GM12874 (cell line): ENCODE data around the gene OR1M1.

Source experiments
- CTCF ChIP-seq: IDR thresholded peaks from 2 replicates; pipeline ENCODE4 v1.5.1; 2011; ENCODE audit warnings: low read depth, mild to moderate bottlenecking, control low read depth, low read length, moderate library complexity; ENCODE audit not compliant: insufficient read depth

The OR1M1 gene

GRCh38 chr19:9061879-9062278, 25.0 kb upstream of the OR1M1 start:
- TF ChIP-seq CTCF: no peak

- TF ChIP-seq CTCF: no peak
These were observed 21.3 kb upstream of the OR1M1 start for GRCh38 chr19:9065457-9066014.

GRCh38 chr19:9070066-9070465, 16.8 kb upstream of the OR1M1 start:
- TF ChIP-seq CTCF: no peak

- no peak for TF ChIP-seq CTCF
These were observed 13.1 kb upstream of the OR1M1 start for GRCh38 chr19:9073806-9074205.

GRCh38 chr19:9075064-9075949, 11.6 kb upstream of the OR1M1 start:
- no peak for TF ChIP-seq CTCF

GRCh38 chr19:9076901-9077300, 10.0 kb upstream of the OR1M1 start:
- TF ChIP-seq CTCF: no peak

- TF ChIP-seq CTCF: no peak
These were observed 8.2 kb upstream of the OR1M1 start for GRCh38 chr19:9078651-9079050.
